Transverse colon (tissue), 4 donors: ENCODE data around the gene ACSL4.

Experiments
- EP300 ChIP-seq: sonication (generic); formaldehyde crosslinking; IDR thresholded peaks from one replicate; pipeline ENCODE4 v1.6.1; 2017; ENCODE audit warnings: antibody characterized with exemption, low read depth
- POLR2A ChIP-seq: fragments of 450-650 bp; IDR thresholded peaks from one replicate; pipeline ENCODE4 v1.6.1; 2016; ENCODE audit warnings: antibody characterized with exemption, mild to moderate bottlenecking, moderate library complexity
- POLR2AphosphoS5 ChIP-seq, 3 donors: sonication (generic); formaldehyde crosslinking; IDR thresholded peaks; one replicate each; pipeline ENCODE4 v1.6.1; 2016; ENCODE audit warnings: antibody characterized with exemption in 3 of 3
- TF ChIP-seq, protein P1 (sequence below), 5 experiments: fragments of 200-600 bp in 3 of 5; fragments of 450-650 bp in 2 of 5; sonication (generic) in 3 of 5; IDR thresholded peaks; 1 replicate in 2 of 5; 2 replicates in 3 of 5; pipeline ENCODE4 v1.5.1; 2016 to 2017; ENCODE audit warnings: antibody characterized with exemption in 5 of 5, inconsistent platforms in 3 of 5, mild to moderate bottlenecking in 2 of 5, moderate library complexity in 1 of 5

DNA sequence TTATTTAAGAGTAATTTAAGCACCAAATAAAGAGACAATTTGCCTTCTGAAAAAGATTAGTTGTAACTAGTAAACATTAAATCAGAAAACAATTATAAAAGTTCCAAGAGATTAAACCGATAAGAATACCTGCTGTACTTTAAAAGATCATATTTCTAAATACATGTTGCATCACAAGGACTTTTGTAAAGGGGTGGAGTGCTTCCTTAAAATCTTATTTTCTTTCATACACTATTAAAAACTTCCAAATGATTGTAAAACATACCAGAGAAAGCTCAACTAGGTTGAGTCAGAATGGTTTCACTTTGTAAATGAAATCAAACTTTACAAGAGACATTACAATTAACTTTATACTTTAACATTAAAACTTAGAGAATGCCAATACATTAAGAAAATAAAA is 41.8 kb downstream of the ACSL4 start:
- TF ChIP-seq POLR2A = no peak
- TF ChIP-seq, protein P1, sequence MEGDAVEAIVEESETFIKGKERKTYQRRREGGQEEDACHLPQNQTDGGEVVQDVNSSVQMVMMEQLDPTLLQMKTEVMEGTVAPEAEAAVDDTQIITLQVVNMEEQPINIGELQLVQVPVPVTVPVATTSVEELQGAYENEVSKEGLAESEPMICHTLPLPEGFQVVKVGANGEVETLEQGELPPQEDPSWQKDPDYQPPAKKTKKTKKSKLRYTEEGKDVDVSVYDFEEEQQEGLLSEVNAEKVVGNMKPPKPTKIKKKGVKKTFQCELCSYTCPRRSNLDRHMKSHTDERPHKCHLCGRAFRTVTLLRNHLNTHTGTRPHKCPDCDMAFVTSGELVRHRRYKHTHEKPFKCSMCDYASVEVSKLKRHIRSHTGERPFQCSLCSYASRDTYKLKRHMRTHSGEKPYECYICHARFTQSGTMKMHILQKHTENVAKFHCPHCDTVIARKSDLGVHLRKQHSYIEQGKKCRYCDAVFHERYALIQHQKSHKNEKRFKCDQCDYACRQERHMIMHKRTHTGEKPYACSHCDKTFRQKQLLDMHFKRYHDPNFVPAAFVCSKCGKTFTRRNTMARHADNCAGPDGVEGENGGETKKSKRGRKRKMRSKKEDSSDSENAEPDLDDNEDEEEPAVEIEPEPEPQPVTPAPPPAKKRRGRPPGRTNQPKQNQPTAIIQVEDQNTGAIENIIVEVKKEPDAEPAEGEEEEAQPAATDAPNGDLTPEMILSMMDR (IDR thresholded peaks at IDR 0.05) = no peak
- no peak for TF ChIP-seq POLR2AphosphoS5 (IDR thresholded peaks at IDR 0.05)
- no peak for TF ChIP-seq EP300
